HCEC 1CT (cell line): ENCODE results near the gene PWWP2B.

Experiments
- DNase-seq: peaks from one replicate; pipeline ENCODE4 v3.0.0-alpha.2; 2017

Gene PWWP2B

GRCh38 chr10:132397036-132397541 lies at the start of gene PWWP2B:
TSS of gene PWWP2B (plus strand) at chr10:132397200. CDS start at chr10:132397227, 27 bp downstream.
- DNase-seq = peak; percentile 31

GRCh38 chr10:132347211-132347930 lies 49.6 kb upstream of the PWWP2B start:
- no peak for DNase-seq

- DNase-seq = no peak
Observed at GRCh38 chr10:132347931-132348267, 49.1 kb upstream of the PWWP2B start.

- DNase-seq = no peak
Observed at GRCh38 chr10:132349766-132350165, 47.2 kb upstream of the PWWP2B start.

GRCh38 chr10:132350391-132350790 lies 46.6 kb upstream of the PWWP2B start:
- DNase-seq = no peak

GRCh38 chr10:132350946-132351345 lies 46.1 kb upstream of the PWWP2B start:
- DNase-seq = no peak

- DNase-seq = no peak
Observed at GRCh38 chr10:132351611-132352010, 45.4 kb upstream of the PWWP2B start.

- peak; percentile 24 for DNase-seq
Observed at GRCh38 chr10:132352462-132353308, 44.3 kb upstream of the PWWP2B start.

GRCh38 chr10:132353456-132354355 lies 43.3 kb upstream of the PWWP2B start:
- no peak for DNase-seq

- no peak for DNase-seq
Observed at GRCh38 chr10:132354356-132355094, 42.5 kb upstream of the PWWP2B start.

- DNase-seq = no peak
Observed at GRCh38 chr10:132355297-132355696, 41.7 kb upstream of the PWWP2B start.

GRCh38 chr10:132355754-132356153 lies 41.2 kb upstream of the PWWP2B start:
- no peak for DNase-seq

GRCh38 chr10:132356621-132357195 lies 40.3 kb upstream of the PWWP2B start:
- DNase-seq = no peak

- no peak for DNase-seq
Observed at GRCh38 chr10:132357286-132358058, 39.5 kb upstream of the PWWP2B start.

GRCh38 chr10:132359305-132360040 lies 37.5 kb upstream of the PWWP2B start:
- DNase-seq = no peak

GRCh38 chr10:132360766-132361447 lies 36.1 kb upstream of the PWWP2B start:
- no peak for DNase-seq

GRCh38 chr10:132361581-132362101 lies 35.4 kb upstream of the PWWP2B start:
- DNase-seq = no peak

GRCh38 chr10:132362151-132362611 lies 34.8 kb upstream of the PWWP2B start:
- DNase-seq = no peak

GRCh38 chr10:132363376-132363775 lies 33.6 kb upstream of the PWWP2B start:
- no peak for DNase-seq
